ENCODE data around the gene TBC1D24.
A peak's percentile ranks its signal among the peaks of the same experiment; 100 is the strongest.
"Not testable (repeated sequence)": the region's sequence is repeated elsewhere in the genome, so short reads cannot be mapped to it uniquely, and the experiment has no call there.

The TBC1D24 gene

DNA sequence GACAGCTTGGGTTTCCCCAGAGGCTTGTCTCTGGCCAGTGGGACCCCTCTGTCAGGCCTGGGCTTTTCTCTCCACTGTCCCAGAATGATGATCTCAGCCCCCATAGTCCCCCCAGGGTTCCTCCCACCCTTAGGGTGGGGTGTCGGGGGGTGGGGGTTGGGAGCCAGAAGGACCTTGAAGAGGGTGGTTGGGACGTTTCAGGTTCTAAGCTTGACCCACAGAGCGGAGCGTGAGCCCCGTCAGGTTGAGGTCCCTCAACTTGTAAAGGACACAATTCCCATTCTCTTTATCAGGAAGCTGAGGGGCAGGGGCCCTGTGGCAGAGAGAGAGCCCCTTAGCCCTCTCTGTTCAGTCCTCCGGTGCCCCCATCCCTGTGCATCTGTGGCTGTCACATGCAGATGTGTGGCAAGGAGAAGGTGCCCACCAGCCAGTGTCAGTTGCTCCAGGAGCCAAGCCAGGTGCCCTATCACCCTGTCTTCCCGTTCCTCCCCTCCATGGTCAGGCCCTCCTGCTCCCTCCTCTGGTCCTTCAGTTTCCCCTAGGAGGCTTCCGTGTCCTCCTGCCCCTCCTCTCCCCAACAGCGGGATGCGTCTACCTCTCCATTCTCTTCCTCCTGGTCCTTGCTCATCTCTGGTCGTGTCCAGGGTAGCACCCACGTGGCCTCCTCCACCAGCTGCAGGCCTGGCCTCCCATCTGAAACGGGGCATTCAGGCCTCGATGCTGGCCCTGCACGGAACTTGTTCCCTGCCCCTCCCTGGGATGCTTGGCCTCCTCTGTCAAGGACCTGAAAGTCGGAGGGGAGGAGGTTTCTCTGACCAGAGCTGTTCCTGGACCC is 5.3 kb upstream of the TBC1D24 start:
- no peak for DNase-seq

GRCh38 chr16:2470234-2470601 is 4.7 kb upstream of the TBC1D24 start:
- DNase-seq = no peak

DNA sequence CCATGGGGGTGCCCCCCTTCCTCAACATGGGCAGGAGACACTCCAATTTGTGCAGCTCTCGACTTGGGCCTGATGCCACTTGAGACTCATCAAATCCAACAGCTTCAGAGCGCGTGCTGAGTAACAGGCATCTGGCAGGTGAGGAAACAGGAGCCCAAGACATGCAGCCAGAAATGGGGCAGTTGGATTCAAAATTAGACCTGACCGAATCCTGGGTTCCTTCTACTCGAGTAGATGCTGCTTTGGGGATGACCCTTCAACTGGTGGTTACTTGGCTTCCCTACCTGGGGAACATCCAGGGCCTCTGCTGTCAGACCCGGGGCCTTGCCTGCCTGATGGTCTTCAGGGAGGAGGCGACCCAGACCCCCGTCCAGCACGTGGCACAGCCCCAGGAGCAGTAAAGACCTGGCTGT is 4.3 kb upstream of the TBC1D24 start:
- peak; percentile 0 for DNase-seq

GRCh38 chr16:2471016-2471652 is 3.8 kb upstream of the TBC1D24 start, which contains the start of gene NTN3:
TSS of gene NTN3 (plus strand) at chr16:2471297. CDS start at chr16:2471702, 405 bp downstream.
- DNase-seq = no peak

DNA sequence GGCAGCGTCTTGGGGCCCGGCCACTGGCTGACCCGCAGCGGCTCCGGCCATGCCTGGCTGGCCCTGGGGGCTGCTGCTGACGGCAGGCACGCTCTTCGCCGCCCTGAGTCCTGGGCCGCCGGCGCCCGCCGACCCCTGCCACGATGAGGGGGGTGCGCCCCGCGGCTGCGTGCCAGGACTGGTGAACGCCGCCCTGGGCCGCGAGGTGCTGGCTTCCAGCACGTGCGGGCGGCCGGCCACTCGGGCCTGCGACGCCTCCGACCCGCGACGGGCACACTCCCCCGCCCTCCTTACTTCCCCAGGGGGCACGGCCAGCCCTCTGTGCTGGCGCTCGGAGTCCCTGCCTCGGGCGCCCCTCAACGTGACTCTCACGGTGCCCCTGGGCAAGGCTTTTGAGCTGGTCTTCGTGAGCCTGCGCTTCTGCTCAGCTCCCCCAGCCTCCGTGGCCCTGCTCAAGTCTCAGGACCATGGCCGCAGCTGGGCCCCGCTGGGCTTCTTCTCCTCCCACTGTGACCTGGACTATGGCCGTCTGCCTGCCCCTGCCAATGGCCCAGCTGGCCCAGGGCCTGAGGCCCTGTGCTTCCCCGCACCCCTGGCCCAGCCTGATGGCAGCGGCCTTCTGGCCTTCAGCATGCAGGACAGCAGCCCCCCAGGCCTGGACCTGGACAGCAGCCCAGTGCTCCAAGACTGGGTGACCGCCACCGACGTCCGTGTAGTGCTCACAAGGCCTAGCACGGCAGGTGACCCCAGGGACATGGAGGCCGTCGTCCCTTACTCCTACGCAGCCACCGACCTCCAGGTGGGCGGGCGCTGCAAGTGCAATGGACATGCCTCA is 3.1 kb upstream of the TBC1D24 start:
- DNase-seq = no peak

DNA sequence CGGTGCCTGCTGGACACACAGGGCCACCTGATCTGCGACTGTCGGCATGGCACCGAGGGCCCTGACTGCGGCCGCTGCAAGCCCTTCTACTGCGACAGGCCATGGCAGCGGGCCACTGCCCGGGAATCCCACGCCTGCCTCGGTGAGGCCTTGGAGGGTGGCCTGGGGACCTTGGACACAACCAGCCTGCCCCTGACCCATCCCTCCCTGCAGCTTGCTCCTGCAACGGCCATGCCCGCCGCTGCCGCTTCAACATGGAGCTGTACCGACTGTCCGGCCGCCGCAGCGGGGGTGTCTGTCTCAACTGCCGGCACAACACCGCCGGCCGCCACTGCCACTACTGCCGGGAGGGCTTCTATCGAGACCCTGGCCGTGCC is 2.5 kb upstream of the TBC1D24 start:
- no peak for DNase-seq

- DNase-seq = no peak
These were observed 2.0 kb upstream of the TBC1D24 start for GRCh38 chr16:2472885-2473445.

- peak; percentile 55 for DNase-seq
These were observed 1.4 kb upstream of the TBC1D24 start for GRCh38 chr16:2473446-2473926.

DNA sequence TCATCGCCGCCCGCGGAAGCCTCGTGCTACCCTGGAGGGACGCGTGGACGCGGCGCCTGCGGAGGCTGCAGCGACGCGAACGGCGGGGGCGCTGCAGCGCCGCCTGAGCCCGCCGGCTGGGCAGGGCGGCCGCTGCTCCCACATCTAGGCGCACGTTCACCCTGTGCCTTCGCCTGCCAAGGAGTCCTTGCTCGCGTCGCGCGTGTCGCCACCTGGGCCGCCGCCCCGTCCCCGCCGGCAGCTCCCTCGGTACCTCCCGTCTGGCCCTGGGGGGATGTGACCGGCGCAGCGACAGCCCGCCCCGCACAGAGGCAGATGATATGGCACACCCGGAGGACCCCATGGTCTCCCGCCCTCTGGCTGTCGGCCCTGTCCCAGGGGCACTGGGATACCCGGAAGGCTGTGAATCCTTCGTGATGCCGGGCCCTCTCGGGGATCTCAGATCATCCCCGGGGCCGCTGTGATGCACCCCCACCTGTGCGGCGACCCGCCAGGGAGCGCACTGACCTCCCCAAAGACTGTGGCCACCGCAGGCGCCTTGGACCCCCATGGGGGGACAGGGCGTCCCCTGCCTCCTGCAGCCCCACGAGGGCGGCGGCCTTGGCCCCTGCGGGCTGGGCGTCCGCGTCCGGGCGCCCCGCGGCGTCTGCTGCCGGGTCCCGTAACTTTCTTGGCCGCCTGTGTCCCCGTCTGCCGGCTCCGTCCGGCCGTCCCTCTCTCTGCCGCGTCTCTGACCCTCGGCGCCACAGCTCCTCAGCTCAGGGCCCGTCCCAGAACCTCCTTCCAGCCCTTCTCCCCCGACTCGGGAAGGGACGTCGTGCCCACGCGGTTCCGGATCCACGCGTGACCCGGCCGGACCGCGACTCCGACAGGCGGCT is 689 bp upstream of the TBC1D24 start:
- peak; percentile 53 for DNase-seq

GRCh38 chr16:2475413-2476344 is 752 bp downstream of the TBC1D24 start:
- no peak for DNase-seq

DNA sequence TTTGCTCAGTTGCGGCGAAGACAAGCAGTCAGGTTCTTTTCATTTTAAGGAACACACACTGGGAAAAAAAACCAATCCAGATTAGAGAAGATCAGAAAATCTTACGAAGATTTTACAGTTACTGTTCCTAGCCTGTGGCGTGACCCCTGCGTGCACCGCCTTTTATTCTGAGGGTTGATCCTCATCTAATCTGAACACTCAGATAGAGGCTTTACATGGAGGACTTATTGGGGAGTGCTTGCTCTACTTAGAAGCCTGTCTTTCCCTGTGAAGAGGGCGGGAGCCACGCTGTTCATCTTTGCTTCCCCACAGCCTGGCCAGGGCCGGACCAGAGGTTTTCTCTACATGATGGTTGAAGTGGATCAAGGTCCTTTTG is 1.4 kb downstream of the TBC1D24 start:
- DNase-seq = no peak

- DNase-seq = no peak
These were observed 1.8 kb downstream of the TBC1D24 start for GRCh38 chr16:2476741-2477140.

- no peak for DNase-seq
These were observed 2.4 kb downstream of the TBC1D24 start for GRCh38 chr16:2477327-2477726.

- no peak for DNase-seq
These were observed 3.4 kb downstream of the TBC1D24 start for GRCh38 chr16:2478279-2478678.

- not testable (repeated sequence) for DNase-seq
These were observed 5.1 kb downstream of the TBC1D24 start for GRCh38 chr16:2479996-2480395.

- no peak for DNase-seq
These were observed 6.0 kb downstream of the TBC1D24 start for GRCh38 chr16:2480948-2481347.

- DNase-seq = no peak
These were observed 6.7 kb downstream of the TBC1D24 start for GRCh38 chr16:2481676-2482075.

GRCh38 chr16:2482249-2482648 is 7.3 kb downstream of the TBC1D24 start:
- DNase-seq = no peak

DNA sequence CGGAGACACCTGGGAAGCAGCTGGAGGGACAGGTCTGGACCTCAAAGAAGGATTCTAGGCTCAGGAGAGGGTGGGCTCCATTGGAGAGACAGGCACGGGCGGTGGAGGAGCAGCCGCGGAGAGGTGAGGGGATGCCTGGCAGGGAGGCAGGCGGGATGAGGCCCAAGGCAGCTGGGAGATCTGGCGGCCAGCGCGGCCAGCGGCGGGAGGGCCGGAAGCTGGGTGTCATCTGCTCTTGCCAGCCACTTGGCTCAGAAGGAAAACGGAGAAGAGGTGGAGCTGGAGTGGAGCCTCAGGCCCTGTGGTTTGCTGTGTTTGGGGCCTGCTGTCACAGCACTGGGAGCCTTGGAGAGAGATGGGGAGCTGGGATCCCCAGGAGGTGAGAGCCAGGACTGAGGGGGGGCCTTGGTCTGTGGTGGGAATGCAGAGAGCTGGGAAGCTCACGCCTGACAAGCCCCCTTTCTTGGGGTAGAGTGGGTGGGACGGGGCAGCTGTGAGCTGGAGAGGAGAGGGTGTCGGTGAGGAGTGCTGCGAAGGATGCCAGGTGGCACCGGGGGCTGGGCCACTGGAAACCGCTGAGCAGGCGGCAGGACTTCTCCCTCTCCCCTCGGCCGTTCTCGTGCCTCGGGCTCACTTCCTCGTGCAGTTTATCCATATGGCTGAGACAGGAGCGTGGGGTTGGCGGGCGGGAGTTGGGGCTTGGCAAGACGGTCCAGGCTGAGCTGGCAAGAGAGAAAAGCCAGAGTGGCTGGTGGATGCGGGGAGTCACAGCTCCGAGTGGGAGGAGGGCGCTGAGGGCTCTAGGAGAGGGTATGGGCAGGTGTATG is 8.0 kb downstream of the TBC1D24 start:
- DNase-seq = no peak
